ENCODE measurements around the gene TMCO1.
A peak's percentile ranks its signal among the peaks of the same experiment; 100 is the strongest.
"Not testable (repeated sequence)": the region's sequence is repeated elsewhere in the genome, so short reads cannot be mapped to it uniquely, and the experiment has no call there.

Gene TMCO1

DNA sequence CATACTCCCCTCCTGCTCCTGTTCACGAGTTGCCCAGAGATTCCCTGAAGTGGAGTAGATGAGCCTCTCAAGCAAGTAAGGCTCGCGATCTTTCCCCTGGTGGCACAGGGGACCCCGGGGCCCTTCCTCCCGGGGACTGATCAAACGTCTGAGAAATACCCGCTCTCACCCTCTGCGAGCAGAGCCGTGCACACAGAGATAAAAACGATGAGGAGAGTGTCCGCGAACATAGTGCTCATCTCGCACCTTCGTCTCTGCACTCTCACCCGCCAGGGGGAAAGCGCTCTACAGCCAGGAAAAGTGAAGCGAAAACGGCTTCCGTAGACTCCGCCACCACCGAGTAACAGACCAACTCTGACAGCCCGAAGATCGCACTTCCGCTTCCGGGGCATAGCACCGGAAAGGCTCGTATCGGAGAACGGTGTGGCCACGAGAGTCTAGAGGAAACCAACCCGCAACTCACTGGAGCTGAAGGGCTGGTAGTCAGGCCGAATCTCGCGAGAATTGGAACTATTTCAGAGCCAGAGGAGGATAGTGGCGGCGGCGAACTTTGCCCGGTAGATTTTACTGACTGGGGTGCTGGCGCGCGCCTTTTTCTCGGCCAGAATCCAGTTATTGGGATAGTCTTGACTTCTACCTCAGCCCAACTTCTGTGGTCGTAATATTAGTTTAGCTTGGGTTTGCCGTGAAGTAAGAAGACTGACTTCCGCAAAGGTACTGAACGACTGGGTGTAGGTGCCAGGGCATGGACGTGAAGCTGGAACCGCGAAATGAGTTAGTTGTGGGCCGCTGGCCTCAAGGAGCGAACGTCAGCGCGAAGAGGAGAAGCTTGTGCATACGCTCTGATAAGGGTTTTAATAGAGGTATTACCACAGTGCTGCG is at the start of gene TMCO1:
TSS of gene TMCO1 (minus strand) at position 356 of the 882 bp plus-strand sequence. CDS start at position 239, 117 bp downstream.
- peak; percentile 100 for DNase-seq (ENCODE audit: low spot score)

DNA sequence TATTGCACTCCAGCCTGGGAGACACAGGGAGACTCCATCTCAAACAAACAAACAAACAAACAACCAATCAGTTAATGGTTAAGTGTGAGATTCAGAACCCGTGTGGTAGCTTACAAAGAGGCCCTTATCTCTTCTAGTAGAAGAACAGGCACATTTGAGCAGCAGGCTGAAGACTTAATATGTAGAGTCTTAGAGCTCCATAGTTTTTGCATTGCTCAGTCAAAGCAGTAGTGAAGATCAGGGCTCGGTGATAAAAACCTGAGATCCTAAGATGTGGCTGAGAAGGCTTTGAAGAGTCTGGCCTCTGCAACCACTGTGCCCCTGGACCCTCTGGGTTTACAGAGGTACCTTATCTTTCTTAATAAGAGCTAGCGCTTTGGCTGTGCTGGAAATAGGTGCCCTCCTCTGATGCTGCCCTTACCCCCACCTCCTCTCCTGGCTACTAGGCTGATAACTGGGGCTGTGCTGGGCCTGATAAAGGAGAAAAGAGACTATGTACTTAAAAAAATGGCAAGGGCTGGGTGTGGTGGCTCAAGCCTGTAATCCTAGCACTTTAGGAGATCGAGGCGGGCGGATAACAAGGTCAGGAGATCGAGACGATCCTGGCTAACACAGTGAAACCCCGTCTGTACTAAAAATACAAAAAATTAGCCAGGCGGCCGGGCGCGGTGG is 48.3 kb upstream of the TMCO1 start:
- no peak for DNase-seq (ENCODE audit: low spot score)

- DNase-seq (ENCODE audit: low spot score), result no peak
These were observed 47.5 kb upstream of the TMCO1 start for GRCh38 chr1:165816157-165816556.

DNA sequence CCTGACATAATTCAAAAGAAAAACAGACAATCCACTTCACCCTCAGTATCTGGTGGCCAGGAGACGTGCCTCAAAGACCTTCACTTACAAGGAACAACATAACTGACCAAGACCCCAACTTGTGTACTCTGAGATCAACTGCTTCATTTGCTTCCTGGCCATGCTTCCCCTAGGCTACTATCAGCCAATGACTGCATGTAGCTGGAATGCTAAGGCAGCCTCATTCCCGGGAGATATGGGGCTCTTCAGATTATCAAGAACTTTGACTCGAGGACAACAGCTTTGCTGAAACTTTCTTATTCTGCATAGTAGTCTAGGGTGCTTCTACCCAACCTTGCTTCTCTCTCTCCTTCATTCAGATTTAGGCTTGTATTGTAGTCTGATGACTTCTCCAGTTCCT is 47.1 kb upstream of the TMCO1 start:
- DNase-seq (ENCODE audit: low spot score), result no peak

DNA sequence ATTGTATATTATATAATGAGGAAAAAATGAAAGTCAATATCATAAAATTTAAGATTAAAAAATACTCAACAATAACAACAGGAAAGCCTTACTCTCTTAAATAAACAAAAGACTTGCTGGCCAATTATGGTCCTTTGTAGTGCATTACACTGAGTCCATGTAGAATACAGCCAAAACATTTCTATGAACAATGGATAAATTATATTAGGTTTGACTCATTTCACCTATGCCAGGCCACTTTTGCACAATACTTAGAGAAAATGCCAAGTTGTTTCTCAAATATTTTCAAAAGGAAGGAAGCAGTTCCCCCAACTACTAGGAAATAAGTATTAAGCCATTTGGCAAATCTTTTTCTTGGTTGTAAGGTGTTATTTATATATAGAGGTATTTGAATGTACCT is 38.9 kb upstream of the TMCO1 start:
- DNase-seq (ENCODE audit: low spot score), result no peak

DNA sequence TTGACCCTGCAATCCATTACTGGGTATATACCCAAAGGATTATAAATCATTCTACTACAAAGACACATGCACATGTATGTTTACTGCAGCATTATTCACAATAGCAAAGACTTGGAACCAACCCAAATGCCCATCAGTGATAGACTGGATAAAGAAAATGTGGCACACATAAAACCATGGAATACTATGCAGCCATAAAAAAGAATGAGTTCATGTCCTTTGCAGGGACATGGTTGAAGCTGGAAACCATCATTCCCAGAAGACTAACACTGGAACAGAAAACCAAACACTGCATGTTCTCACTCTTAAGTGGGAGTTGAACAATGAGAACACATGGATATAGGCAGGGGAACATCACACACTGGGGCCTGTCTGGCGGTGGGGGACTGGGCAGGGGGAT is 35.8 kb upstream of the TMCO1 start:
- not testable (repeated sequence) for DNase-seq (ENCODE audit: low spot score)

GRCh38 chr1:165799387-165799786 is 30.7 kb upstream of the TMCO1 start:
- no peak for DNase-seq (ENCODE audit: low spot score)

GRCh38 chr1:165795894-165796293 is 27.2 kb upstream of the TMCO1 start:
- DNase-seq (ENCODE audit: low spot score), result no peak

DNA sequence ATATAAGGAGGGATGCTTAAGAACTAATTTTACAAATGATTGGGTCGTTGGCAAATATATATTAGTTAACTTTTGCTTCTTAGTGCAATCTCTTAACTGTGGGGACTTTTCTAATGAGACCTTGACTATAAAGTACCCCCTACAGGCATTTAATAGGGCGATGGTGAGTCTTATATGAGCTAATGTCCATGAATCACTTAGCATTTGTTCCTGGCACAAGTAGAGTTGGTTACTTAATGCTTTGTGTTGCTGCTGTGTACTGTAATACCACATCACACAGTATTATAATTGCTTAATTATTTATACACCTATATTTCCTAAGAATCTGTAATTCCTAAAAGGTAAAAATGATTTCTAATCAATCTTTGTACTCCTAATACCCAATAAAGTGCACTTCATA is 25.3 kb upstream of the TMCO1 start:
- DNase-seq (ENCODE audit: low spot score), result no peak

DNA sequence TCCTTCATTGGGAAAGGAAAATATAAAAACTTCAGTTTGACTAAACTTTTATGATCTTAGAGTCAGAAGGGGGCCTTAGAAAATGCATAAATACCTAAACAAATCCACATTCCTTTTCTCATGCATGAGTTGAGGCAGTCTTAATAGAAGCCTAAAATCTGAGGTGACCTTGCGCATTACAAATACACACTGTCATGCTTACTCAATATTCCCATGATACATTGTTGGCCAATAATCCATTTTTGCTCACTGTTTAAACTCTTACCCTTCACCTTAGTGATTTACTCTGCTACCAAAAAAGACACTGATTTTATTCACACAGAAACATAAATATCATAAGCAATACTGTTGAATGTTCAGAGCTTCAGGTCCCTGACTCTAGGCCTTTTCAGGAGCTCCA is 19.1 kb upstream of the TMCO1 start:
- DNase-seq (ENCODE audit: low spot score), result no peak

- DNase-seq (ENCODE audit: low spot score), result not testable (repeated sequence)
These were observed 14.9 kb upstream of the TMCO1 start for GRCh38 chr1:165783519-165783918.

DNA sequence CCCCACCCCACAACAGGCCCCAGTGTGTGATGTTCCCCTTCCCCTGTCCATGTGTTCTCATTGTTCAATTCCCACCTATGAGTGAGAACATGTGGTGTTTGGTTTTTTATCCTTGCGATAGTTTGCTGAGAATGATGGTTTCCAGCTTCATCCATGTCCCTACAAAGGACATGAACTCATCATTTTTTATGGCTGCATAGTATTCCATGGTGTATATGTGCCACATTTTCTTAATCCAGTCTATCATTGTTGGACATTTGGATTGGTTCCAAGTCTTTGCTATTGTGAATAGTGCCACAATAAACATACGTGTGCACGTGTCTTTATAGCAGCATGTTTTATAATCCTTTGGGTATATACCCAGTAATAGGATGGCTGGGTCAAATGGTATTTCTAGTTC is 9.5 kb upstream of the TMCO1 start:
- not testable (repeated sequence) for DNase-seq (ENCODE audit: low spot score)

DNA sequence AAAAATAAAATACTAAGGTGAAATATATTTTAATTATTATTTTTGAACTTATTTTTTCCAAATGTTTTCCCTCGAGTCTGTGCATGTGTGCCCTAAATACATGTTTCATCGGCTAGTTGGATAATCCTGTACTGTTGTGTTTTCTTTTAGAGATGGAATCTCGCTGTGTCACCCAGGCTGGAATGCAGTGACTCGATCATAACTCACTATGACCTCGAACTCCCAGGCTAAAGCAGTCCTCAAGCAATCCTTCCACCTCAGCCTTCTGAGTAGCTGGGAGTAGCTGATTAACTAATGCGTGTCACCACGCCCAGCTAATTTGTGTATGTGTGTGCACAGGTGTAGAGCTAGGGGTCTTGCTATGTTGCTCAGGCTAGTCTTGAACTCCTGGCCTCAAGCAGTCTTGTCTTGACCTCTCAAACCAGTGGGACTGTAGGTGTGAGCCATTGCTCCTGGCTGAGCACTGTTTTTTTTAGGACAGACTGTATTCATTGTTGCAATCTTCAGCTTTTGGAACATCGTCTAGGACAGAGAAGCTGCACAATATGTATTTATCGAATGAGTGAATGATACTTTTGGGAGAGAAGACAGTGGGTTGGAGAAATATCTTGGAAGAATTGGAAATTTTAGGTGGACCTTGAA is 4.8 kb upstream of the TMCO1 start:
- DNase-seq (ENCODE audit: low spot score), result no peak

DNA sequence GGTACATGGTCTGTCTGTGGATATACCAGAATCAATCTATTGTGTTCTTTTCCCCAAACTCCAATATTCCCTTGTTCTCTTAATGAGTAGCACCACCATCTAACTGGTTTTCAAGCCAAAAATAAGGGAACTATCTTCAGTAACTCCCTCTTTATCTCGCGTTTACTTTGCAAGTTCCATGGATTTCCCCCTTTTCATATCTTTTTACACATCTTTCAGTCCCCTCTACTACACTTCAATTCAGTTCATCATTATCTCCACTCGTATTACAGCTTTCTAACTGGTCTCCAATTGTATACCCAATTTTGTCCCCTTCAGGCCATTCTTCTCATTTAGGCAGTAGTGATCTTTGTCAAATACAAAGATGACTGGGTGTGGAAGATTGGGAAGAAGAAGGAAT is 4.1 kb upstream of the TMCO1 start:
- DNase-seq (ENCODE audit: low spot score), result no peak

DNA sequence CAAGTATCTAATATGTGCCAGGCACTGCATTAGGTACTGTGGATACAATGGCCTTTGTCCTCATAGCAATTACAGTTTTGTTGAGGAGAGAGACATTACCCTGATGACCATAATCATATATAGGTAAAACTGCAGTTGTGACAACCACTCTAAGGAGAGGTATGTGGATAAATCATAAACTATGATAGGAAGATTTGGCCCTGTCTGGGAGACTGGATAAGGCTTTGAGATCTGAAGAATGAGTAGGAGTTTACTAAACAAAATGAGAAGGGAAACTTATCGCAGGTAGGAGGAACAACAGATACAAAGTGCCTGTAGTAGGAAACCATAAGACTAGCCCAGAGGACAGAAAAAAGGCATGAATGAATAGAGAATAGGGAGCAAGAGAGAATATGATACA is 4.4 kb downstream of the TMCO1 start:
- DNase-seq (ENCODE audit: low spot score), result no peak

- DNase-seq (ENCODE audit: low spot score), result no peak
These were observed 5.2 kb downstream of the TMCO1 start for GRCh38 chr1:165763442-165763841.

DNA sequence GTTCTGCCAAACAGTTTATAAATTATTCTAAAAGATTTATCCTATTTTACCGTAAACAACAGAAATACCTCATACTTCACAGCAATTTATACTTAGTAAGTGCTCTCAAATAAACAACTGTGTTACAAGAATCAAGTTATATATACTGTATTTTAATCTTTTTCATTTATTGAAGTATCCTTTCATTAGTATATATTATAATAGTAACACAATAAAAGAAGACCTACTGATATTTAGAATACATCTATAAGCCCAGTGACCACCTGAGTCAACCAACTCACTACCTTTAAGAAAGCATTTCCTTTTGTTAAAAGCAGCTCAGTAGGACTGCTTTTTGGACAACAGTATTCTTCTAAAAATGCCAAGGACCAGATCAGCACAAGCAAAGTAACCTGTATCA is 5.9 kb downstream of the TMCO1 start:
- no peak for DNase-seq (ENCODE audit: low spot score)

GRCh38 chr1:165759095-165759494 is 9.6 kb downstream of the TMCO1 start:
- DNase-seq (ENCODE audit: low spot score), result no peak

DNA sequence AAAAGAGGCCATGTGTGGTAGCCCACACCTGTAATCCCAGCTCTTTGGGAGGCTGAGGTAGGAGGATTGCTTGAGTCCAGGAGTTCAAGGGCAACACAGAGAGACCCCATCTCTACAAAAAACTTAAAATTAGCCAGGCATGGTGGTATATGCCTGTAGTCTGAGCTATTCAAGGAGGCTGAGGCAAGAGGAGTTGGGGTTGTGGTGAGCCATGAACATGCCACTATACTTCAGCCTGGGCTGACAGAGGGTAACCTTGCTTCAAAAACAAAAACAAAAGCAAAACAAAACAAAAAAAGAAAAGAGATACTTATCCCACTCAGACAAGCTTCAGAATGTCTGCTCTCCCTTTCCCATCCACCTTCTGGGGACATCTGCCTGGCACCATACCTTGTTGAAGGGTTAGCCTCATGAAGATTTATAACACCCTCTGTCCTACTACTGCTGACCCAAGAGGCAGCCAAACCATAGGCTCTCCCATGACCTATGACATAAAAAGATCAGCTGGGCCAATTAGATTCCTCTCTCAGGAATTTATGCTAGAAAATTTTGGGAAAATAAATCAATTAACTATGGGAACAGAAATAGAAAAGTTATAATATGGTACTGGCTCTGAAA is 13.2 kb downstream of the TMCO1 start:
- DNase-seq (ENCODE audit: low spot score), result no peak

DNA sequence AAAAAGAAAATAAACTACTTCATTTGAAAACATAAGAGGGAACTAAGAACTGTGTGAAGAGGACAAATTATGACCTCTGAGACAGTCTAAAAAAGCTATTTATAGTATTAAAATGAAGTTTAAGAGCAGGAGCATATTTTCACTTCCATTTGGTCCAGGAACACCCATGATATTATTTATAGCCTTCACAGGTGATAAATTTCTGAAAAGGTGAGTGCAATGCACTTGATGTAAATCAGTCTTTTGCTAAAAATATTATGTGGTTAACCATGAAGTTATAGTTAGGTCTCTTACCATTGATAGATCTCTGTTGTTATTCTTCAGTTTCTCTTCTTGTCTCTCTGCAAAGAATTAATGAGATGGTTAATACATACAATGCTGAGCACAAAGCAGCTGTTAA is 14.7 kb downstream of the TMCO1 start:
- DNase-seq (ENCODE audit: low spot score), result no peak

- DNase-seq (ENCODE audit: low spot score), result no peak
These were observed 20.1 kb downstream of the TMCO1 start for GRCh38 chr1:165748550-165748949.

DNA sequence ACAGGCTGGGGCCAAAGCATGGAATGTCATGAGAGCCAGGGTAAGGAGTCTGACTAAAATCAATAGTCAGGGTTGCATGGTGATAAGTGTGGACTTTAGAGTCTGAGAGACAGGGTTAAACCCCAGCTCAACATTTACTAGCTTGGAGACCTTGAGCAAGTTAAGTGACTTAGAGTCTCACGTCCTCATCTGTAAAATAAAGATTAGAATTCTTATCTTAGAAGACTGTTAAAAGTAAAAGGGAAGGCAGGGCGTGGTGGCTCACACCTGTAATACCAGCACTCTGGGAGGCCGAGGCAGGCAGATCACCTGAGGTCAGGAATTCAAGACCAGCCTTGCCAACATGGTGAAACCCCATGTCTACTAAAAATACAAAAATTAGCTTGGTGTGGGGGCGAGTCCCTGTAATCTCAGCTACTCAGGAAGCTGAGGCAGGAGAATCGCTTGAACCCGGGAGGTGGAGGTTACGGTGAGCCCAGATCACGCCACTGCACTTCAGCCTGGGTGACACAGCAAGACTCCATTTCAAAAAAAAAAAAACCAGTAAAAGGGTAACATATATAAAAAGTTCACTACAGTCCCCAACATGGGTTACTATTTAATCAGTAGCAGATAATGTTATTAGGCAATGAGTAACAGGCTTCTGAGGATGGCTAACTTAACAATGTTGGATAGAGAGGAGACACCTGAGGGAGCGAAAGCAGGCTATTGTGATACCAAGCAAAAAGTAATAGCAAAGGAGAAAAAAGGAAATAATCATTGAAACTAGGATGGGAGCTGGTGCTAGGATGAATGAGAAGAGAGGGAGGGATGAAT is 20.8 kb downstream of the TMCO1 start:
- no peak for DNase-seq (ENCODE audit: low spot score)

Data from NAMALWA (cell line).